Germinal center (tissue), 1 donor: ENCODE results near the gene CAMTA1.
"Not testable (repeated sequence)": the region's sequence is repeated elsewhere in the genome, so short reads cannot be mapped to it uniquely, and the experiment has no call there.

ENCODE experiments used
- DNase-seq: peaks from one replicate; pipeline ENCODE4 v3.0.0; 2012; ENCODE audit warnings: mixed read lengths, low spot score

The CAMTA1 gene

DNA sequence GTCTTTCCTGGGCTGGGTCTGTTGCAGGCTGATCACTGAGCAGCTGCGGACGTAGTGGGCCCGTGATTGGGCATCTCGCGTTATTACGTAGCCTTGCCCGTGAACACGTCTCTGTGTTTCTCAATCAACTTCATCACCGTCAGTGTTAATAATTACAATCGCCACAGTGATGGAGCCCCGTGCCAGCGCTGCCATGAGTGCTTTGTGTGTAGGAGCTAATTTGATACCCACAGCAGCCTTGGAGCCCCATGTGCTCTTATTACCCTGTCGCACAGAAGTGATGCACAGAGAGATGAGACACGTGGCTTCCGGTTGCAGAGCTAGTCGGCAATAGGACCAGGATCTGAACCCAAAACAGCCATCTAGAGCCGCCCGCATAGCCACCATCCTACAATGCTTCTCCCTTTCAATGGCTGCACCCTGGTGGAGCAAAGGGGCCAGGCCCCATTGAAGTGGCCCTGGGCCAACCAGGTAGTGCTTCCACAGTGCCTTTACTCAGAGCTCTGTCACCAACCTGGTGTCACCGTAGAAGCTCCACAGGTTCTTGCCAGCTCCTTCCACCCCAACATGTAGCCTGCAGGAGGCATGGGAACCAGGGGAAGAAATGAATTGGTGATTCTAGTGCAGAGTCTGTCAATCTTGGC is 587.3 kb downstream of the CAMTA1 start:
- no peak for DNase-seq

DNA sequence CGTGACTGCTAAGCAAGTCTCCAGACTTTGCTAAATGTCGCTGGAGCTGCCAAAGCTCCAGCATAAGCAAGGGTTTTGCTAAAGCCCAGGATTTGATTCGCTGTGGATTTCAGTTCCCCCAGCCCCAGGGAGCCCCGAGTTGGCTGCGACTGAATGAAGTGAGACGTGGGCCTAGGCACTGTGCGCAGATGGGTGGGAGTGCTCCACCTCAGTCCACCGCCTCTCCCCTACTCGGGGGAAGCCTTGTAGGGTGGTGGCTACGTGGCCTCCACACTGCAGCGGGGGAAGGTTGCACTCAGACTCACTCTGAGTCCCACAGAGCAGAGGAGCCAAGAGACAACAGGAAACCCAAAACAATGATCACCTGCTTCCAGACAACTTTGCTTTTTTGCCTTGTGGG is 588.0 kb downstream of the CAMTA1 start:
- DNase-seq, result no peak

DNA sequence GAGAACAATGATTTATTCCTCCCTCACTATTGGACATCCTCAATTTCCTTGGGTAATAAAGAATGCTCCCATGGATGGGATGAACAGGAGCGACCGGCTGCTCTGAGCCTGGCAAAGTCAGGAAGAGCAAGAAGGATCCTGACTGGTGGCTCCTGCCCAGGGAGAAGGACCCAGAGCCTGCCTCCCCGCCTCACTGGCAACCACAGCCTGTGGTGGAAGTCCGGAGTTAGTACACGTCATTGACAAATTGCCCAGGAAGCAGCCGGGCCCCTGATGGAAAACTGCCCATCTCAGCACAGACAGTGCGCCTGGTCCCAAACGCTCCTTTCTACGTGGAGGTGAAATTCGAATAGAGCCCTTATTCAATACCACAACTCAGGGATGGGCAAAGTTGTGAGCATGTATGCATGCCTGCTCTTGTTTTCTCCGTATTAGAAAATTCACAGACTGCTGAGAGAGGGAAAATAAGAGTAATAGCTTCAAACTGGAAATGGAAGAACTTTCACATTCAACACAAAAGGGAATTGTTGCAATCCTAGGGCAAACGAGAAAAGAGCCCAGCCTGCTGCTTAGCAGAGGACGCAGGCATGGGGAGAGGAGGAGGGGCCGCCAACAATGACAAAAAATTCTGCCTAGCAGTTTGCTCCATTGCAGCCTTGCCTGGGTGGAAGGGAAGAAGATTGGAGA is 588.8 kb downstream of the CAMTA1 start:
- no peak for DNase-seq

DNA sequence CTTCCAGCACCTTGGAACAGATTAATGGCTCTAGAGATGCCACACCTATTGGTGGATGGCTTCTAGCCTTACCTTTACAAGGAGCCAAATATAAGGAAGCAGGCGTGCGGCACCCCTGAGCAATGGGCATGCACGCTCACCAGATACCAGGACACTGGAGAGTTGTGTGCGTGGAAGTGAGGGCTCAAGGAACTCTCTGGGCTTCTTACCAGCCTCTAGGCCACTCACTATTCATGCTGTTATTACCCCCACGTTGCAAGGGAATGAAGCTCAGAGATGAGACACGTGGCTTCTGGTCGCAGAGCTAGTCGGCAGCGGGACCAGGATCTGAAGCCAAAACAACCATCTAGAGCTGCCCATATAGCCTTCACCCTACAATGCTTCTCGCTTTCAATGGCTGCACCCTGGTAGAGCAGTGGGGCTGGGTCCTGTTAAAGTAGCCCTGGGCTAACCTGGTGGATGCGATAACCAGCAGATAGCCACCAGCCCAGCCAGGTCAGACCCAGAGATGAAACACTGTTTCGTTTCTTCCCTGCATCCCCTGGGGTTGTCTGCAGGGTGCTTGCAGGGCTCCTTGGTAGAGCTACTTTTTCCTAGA is 589.4 kb downstream of the CAMTA1 start:
- DNase-seq, result no peak

DNA sequence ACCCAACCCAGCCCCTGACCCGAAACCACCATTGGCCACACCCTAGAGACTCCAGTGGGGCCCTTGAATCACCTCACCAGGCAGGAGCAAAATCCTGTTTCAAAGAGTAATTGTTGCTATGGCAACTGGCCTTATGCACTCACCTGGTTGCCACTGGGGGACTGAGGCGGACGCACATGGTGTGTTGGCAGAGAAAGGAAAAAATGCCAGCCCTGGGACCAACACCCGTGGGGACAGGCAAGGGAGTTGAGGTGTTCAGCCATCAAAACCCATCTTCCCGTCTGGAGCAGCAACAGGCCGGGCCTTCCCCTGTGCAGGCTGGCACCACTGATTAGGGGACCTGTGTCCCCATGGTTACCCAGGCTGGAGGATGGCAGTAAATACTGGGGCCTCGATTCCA is 590.1 kb downstream of the CAMTA1 start:
- DNase-seq, result no peak

DNA sequence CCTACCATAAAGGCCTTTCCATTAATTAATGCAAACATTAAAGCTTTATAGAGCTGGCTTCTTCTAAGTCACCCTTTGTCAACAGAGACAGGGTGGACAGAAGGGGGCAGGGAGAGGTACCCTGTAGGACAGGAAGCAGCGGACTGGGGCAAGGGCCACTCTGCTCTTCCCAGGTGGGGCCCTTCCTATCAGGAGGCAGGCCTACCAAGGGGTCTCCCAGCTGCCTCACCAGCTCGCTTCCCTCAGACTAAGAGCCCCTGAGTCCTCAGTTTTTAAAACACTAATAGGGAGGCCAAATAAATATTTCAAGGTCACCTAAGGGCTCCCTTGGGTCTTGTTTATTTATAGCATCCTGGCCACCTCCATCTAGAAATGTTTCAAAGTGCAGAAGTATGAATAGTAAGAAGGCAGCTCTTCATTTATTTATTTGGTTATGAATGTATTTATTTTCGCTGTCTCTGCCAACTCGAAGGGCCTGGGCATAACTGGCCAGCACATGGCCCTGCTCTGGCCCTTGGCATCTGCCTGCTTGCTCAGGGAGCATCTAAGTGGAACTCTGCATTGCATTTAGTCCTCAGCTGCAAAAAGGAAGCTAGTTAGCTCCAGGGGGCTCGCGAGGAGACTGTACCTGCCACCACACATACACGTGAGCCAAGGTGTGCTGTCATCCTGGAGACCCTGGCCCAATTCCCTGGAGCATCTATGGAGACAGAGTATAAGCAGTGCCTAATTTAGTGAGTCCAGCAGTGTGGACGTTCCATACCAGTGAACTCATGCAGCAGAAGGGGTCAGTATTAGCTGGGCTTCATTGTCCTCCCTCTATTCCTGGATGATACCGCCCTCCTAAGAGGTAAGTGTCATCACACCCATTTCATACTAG is 590.8 kb downstream of the CAMTA1 start:
- no peak for DNase-seq

DNA sequence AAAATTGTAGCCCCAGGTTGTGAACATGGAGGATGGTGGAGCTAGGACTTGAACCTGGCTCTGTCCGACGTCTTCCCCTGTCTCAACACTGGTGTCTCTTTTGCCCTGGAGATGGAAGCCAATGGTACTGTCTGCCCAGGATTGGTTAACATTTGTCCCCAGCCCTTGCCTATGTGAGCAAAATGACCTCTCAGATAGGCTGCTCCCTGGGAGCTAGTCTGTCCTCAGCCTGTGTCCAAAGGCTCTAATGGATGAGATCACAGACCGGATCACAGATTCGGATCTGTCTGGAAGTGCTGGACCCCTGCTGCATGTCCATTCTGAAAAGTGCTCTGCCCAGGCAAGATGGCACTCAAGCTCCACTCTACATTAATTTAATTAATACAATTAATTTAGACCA is 591.4 kb downstream of the CAMTA1 start:
- DNase-seq, result no peak

DNA sequence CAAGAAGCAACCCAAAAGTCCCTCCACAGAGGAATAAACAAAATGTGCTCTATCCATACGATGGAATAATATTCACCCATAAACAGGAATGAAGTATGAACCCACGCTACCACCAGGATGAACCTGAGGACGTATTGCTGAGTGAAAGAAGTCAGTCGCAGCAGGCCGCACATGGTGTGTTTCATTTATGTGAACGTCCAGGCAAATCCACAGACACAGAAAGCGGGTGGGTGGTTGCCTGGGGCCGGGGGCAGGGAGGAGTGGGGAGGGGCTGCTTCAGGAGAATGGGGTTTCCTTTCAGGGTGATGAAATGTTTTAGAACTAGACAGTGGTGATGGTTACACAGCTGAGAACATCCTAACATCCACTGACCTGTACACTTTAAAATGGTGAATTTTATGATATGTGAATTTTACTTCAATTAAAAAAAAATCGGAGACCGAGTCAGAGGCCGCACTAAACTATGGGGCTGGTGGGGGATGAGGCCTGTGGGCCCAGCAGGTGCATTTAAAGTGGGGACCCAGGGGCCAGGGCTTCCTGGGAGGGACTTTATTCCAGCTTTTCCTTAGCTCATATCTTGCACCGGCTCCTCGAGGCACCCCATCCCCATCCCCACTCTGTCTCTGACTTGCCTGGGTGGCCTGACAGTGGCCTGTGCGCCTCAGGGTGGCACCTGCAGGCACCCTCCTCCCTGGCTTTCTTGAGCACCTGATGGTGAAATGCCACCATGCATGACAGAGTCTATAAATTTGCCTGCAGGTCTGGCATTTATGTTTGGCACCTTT is 593.3 kb downstream of the CAMTA1 start:
- no peak for DNase-seq

DNA sequence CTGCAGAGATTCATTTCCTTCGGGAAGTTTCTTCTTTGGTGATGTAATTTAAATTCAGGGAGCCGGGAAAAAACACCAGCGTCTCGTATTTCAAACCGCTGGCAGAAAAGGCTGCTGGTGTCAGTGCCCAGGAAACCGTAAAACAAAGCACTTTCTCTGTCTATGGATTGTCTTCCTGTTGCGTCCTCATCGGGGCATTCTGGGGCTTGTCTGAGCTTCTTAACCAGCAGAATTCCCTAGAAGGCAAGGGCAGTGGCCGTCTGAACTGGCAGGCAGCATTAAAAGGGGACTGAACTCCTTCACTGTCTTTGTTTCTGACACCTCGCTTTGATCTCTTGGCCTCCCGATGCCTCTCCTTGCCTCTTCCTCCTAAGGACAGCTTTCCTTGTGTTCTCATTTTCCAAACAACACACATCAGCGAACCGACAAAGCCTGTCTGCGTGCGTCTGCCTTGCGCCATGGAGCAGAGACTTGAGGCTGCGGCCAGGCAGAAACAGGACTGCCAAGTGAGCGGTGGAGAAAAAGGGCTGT is 594.3 kb downstream of the CAMTA1 start:
- no peak for DNase-seq

DNA sequence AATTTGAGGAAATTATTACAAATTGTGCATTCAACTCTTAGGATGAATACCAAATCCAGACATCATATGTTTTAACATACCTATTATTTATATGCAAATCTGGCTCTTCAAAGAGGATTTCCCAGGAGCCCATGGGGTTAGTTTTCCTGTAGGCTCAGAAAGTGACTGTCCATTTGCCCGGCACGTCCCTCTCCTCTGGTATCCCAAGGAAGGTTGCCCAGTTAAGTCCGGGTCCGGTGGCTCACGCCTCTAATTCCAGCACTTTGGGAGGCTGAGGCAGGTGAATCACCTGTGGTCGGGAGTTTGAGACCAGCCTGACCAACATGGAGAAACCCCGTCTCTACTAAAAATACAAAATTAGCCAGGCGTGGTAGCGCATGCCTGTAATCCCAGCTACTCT is 594.8 kb downstream of the CAMTA1 start:
- not testable (repeated sequence) for DNase-seq

DNA sequence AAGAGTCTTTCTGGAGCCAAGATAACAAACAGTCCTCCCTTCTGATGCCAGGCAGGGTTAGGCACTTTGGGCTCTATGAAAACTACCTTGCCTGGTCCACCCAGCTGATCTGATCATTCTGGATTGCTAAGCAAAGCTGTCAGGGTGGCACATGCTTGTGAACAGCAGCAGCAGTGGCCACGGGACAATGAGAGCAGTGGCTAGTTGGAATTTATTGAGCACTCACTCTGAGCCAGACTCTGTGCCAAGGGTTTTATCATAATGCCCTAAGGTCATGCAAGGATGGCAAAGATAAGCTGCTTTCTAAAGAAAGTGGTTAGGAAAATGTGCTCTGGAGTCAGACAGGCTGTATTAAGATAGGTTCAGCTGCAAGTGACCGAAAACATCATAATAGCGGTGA is 595.5 kb downstream of the CAMTA1 start:
- no peak for DNase-seq

DNA sequence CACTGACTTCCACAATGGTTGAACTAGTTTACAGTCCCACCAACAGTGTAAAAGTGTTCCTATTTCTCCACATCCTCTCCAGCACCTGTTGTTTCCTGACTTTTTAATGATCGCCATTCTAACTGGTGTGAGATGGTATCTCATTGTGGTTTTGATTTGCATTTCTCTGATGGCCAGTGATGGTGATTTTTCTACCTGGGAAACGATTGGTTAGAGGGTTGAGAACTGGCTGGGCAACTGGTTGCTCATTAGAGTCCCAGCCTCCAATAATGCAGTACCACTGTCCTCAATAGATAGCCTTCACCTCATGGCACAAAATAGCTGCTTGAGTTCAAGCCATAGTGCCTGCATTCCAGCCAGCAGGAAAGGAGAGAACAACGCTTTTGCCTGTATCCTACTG is 596.5 kb downstream of the CAMTA1 start:
- not testable (repeated sequence) for DNase-seq

DNA sequence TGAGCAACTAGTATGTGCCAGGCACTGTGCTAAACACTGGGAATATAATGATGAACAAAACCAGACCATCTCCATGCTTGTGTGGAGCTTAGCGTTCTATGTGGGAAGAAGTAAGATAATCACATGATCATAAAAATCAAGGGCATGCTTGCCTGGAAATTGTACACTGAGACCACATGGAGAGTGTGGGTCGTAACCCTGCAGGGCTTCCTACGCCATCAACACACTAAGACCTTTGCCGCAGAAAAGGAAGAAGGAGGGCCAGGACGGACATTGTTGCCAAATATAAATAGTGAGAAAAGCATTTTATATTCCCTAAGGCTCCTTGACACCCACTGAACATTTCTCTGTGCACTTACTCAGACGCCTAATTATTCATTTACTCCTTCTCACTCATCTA is 597.7 kb downstream of the CAMTA1 start:
- DNase-seq, result no peak

DNA sequence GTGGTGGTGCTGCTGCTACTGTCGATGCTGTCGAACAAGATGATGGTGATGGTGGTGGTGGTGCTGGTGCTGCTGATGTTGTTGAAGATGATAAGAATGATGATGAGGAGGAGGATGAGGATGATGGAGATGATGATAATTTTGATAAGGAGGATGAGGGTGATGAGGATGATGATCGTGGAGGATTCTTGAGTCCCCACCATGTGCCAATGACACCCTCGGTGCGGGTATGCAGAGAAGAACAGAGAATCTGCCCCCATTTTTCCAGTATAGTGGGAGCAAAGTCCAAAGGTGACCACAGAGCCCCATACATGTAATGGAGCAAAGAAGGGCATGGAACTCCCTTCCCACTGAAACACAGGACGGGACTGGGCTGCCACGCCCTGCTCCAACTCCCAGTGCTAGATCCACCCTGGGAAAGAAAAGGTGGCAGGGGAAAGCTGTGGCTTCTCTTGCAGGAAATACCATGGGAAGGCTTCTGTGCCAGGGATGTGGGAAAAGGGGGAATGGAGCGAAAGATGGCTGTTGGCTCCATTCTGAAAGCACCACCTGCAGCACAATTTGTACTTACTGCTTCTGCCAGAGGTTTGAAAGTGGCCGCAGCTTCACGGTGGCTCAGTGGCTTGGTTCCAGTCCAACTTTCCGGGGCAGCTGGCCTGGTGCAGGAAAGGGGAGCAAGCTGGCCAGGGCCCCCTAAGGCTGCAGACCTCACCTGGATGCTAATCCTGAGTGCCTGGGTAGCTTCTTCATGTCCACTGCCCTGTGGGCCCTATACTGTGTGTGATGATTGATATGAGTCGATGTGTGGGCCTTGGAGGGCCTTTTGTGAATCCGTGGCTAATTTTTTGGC is 598.6 kb downstream of the CAMTA1 start:
- DNase-seq, result no peak

DNA sequence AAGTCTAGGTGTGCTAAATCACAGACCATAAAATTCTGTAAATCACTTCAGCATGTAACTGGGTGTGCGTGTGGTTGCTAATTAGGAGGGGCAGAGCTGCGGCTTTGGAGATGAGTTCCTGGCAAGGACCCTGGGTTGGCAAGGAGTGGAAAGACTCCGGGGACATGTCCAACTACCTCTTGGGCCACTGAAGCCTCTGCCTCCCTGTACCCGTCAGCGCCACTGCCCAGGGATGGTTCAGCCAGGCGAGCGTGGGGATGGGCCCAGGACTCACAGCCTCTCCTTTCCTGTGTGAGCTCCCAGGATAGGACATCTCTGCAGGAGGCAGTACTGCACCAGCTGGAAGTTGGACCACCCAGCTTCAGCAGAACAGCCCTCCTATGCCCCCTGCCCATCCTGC is 599.4 kb downstream of the CAMTA1 start:
- DNase-seq, result no peak

DNA sequence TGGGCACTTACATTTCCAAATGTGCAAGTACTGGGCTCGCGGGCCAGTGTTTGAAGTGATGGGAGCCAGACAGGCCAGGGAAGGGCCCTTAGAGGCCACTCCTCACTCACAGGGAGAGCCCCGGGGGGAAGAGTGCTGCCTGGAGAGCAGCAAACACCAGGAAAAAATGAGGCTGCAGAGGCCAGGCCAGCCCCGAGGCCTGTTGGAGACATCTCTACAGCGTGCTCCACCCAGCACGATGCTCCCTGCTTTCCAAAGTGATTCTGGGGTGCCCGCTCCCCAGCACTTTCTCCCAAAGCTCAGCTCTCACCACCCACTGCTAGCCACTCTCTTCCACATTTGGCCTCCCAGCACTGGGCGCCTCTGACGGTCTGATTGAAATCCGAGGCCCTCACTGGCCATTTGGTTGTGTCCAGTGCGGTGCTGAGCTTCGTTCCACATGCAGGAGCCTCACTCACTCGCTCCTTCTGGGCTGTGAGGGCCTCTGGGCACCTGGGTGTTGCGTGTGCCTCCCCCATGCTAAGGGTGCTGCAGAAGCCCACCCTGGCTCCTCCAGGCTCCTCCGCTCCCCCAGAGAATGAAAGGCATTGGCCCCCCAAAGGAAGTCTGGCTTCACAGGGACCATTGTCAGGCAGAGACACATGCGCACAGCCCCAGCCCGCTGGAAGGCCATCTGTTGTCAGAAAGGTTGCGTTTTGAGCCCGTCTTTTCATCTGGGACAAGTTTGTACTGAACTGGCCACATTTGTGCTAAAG is 600.4 kb downstream of the CAMTA1 start:
- DNase-seq, result no peak

DNA sequence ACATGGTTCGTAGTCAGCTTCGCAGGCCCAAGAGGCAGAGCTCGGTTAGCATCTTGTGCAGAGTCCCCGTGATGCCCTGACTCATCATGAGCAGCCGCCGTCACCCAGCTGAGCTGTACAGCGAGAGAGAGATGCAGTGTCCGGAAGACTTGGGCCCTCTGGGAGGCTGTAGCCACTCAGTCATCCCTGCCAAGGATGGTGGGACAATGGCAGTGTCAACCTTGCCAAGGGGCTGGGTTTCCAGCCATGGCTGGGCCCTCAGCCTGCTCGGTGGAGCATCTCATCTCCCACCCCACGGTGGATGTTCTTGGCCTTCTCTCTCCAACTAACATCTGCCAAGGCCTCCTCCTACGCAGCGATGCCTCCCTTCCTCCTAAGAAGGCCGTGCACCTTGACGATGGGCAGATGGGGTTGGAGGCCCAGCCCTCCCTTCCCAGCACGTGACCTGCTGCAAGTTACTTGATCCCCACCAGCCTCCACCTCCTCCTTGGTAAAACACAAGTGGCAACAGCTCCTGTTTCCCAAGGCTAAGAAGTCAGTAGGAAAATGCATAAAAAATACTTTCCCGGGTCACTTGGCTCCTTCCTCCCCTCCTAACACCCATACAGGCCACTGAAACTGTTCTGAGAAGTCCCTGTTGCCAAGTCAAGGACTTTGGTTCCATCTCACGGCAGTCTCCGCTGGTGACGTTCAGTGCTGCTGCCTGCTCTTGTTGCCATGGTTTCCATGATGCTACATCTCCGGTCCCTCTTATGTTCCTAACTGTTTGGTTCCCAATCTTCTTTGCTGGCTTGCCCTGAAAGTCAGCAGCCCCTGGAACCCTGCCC is 601.2 kb downstream of the CAMTA1 start:
- DNase-seq, result no peak

DNA sequence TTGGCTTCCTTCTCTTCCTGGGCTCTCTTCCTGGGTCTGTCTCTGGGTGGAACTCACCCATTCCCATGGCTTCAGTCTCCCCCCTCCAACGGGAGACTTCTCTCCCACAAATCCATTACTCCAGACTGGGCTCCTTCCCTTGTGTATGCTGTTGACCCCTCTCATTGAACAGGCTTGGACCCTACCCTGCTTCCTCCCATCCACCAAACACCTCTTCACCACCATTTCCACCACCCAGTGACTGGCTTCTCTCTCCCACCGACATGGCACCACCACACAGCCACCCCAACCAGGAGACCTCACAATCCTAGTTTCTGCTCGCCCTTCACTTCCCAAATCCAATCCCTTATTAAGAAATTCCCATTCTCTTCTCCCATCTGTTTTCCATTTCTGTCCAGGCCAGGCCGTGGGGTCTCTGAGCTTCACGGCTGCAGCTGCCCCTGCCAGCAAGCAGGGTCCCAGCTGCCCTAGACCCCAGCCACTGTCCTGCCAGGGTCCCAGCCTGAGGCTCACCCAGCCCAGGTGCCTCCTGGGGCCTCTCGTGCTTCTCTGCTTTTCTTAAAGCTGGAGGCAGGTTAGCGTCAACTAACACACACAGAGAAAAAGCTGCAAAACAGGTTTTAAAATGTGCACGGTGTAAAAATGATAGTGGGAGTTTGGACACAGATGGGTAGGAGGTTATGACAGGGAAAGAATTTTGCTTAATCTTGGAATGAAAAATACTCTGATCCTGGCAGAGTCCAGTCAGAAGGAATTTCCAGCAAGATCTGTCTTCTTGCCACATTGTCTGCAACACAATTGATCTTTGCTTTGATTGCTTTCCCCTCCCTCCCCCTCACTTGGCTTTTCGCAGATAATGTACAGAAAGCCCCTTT is 602.0 kb downstream of the CAMTA1 start:
- DNase-seq, result no peak
